GM18517 (cell line): ENCODE results near the gene STPG1.

Source experiments
- ATAC-seq: cut with Tn5 transposase; IDR thresholded peaks from one replicate; pipeline ENCODE4 v1.9.1; 2021; ENCODE audit warnings: mild to moderate bottlenecking, moderate library complexity; ENCODE audit not compliant: unreplicated experiment

Gene STPG1

DNA sequence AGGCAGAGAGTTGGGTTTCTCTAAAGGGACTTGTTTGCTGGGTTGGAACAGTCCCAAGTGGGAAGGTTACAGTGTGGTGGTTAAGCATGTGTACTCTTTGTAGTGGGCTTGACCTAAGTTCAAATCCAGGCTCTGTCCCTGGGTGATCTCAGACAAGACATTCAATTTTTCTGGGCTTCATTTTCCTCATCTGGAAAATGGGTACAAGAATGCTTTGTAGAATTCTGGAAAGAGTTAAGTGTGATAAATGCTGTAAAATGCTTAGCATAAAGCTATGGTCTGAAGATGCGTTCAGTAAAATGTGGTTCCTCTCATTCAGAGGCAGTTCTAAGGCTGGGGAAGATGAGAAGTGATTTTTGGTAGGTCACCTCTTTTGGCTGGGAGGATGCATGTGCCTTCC, 93.6 kb downstream of the STPG1 start:
- no peak for ATAC-seq

DNA sequence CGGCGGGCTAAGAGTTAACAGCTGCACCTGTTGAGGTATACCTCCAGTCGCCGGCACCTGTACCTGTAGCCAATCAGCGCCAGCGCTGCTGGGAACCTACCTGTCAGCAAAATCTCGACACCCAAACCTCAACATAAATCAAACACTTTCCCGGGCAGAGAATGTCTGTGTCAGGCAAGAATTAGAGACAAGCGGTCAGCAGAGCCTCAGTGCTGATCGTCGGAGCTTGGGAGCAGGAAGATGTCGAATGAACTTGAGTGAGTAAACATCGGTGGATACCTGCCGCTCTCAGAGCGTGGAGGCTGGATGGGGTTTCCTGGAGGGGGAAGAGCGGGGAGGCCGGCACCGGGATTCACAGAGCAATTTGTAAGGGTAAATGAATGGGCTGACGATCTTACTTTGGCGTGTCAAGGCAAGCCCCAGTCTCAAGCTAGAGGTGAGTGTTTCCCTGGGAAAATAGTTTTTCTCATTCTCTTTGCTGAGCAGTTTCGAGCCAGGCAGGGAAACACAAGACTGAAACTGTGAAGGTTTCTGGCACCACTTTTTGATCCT, 94.2 kb downstream of the STPG1 start, which contains the start of gene GRHL3:
TSS of gene GRHL3 (plus strand) at position 46 of the 552 bp plus-strand sequence. CDS start at position 241, 195 bp downstream.
- ATAC-seq, result no peak

DNA sequence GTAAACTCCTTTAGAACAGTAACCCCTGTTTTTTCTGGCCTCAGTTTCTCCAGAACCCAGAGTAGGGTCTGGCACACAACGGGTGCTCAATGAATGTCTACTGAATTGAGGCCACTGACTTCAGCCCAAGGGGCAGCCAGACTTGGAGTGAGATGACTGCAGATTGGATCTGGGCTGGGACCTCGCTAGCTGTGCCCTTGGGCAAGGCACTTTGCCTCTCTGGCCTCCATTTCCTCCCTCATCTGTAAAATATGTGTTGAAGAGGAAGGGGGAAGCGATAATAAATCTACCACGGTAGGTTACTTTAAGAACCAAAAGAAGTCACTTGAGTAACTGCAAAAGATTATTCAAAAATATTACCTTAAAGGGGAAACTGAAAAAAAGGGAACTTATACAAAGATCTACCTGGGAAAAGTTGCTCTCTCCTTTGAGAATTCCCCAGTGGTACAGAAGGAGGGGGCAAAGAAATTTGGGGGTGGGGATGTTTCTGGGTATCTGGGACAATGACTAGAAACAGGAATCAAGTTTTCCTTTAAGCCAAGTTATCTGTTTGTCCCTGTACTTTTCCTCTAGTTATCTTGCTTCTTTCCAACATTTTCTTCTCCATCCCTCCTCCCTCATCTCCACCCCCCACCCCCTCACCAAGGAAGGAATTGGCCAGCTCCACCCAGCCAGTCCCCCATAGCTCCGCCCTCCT, 94.8 kb downstream of the STPG1 start:
- ATAC-seq, result no peak

DNA sequence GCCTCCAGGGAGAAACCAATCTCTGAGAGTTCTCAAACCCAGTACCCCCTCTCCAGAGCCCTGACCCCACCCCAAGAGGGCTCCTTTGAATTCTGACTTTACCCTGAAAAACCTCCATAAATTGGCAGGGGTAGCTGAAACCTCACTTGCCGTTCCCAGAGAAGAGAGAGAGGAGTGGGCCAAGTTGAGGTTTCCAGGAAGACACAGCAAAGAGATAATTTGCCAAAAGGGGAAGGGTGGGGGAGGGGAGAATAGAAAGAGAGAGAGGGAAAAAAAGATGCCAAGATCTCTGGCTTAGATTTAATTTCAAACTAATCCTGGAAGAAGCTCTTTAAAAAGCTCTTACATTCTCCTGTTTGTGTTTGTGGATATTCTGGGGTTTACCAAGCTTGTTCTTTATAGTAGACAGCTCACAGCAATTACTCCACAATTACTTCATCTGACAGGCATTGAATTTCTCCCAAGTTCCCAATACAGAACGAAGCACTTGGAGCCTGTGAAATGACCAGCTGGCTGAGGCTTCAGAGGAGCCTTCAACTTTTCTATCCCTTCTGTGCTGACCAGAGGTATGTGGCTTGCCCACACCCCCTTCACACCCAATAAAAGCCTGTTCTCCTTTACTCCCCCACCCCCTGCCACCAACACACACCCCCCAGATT, 95.5 kb downstream of the STPG1 start:
- no peak for ATAC-seq

DNA sequence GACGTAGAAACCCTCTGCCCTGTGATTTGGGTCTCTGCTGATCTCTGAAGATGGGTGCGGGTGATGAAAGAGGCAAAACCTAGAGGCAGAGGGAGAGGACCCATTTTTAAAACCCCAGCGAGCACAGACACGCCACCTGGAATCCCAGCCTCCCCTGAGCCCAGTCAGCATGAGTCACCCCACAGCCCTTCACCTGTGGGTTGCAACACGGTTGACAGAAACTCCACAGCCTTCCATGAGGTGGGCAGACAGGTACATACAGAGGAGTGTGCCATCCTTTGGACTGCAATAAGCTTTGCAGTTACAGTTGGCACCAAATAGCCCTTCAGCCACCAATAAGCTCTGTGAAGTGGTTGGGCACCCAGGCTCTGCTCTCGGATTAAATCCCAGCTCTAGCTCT, 96.5 kb downstream of the STPG1 start:
- ATAC-seq, result no peak

DNA sequence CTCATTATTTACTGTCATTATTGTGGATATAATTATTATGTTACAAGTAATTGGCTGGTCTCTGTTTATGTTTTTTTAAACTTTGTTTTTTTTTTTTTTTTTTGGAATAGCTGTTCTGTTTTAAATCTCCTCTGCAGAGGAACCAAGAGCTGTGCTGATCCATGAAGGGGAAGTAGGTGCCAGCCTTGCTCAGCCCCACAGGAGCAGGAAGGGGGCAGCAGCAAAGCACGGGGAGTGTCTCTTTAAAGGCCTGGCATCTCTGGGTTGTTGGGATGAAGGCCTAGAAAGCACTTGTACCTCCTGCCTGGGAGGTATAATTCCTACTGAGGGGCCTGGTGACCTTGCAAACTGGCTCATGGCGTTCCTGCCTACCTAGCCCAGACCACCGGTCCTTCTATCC, 96.9 kb downstream of the STPG1 start:
- ATAC-seq, result no peak

DNA sequence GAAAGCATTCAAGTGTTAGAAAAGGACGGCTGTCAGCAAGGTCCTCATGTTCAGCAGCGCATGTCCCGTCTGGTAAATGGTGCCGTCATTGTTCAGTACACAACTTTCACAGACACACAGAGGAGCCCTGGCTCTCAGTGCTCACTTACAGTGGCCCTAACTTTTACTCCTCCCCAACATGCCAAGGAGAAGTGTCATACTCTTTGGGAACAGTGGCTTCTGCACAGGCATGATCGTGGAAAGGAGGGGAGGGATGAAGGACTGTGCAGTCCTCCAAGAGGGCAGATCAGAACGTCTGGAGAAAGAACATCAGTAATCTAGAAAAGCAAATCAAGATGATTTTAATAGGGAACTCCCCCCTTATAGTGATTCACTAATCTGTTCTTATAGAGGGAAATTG, 98.2 kb downstream of the STPG1 start:
- no peak for ATAC-seq

DNA sequence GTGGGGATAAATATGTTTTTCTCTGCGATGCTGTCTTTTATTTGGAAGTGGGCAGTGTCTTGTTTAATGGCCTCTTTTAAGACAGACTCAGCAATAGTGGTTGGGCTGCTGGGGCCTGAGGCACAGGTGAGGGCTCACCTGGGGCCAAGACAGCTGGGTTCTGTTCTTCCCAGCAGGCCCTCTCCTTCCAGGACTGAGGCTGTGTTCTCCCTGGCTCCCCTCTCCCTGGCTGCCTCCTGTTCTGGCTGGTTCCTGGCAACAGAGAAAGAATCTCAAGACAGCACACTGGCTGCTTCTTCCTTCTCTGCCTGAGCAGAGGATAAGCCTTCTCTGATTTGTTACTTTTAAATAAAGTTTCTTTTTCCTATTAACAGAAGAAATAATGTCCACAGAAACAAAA, 101.8 kb downstream of the STPG1 start:
- ATAC-seq, result no peak

DNA sequence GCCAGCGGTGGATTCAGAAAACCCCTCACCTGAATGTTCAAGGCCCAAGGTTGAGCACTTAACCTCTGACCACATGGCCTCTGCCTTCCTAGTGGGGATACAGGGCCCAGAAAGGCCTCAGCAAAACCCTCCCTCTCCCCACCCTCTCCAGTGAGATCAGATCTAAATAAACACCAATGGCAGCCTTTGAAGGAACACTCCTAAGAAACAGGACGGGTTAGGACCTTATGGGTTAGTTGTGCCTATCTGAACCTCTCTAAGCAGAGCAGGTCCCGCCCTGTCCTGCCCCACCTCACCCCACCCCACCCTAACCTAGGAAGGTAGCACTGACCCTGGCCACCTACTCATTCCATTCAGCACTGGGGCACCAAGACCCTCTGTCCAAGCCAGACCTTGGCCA, 102.3 kb downstream of the STPG1 start:
- no peak for ATAC-seq

DNA sequence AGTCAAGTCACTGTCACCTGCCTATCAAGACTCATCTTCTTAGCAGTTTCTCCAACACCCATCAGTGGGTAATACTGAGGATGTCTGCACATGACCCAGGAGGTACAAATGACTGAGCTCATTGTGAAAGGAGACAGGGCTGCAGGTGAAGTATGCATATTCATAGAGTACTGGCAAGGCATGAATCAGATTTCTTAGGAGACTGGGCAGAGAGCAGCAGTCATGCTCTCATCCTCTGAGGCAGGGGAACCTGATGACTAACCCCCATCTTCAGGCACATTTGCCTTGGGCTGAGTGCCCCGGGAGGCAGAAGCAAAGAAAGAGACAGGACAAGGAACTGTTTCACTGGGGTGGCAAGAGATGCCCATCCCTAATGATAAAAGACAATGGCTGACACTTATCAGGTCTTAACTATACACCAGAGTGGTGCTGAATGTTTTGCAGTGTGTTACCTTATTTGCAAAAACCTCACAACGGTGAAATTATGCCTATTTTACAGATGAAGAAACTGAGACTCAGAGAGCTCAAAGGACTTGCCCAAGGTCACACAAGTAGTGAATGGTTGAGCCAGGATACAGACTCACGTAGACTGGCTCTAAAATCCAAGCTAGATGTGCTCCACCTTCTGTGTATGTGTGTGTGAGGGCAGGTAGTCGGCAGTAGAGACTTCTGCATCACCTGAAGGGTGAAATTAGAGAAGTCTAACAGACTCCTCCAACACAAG, 103.7 kb downstream of the STPG1 start:
- no peak for ATAC-seq

DNA sequence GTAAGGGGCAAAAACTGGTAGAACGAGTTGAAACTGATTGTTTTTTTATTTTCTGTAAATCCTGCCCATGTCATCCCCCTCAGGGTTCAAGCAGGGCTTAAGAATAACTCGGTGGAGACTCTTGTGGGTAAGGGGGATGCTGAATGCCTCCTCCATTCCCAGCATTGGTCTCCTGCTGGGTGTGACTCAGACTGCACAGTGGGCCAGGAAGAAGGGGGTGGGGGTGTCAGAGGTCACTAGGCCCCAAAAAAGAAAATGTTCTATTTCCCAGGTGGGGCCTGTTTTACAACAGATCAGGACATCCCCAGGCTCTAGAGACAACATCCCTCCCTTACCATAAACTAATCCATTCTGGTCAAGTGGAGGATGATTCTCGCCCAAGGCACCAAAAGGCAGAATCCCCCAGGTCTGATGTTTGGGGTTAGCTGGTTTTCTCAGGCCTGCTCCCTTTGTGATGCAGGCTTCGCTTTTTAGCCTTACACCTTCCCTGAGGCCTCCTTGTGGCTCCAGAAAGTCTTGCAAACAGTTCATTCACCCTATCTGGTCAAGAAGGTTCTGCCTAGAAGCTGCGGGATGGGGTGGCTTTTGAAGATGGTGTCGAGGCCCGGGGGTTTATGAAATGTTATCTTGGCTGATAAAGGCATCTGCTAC, 105.1 kb downstream of the STPG1 start:
- ATAC-seq, result no peak
